Nephron progenitor cell (in vitro differentiated cells): ENCODE data around the gene GREB1.

ENCODE experiments used
- DNase-seq: peaks from one replicate; pipeline ENCODE4 v3.0.0; 2021
- H3K27ac Mint-ChIP-seq: 2 replicates; pipeline ENCODE4 v1.8.0; 2021; ENCODE audit warnings: mild to moderate bottlenecking, moderate library complexity, mixed read lengths
- H3K27me3 Mint-ChIP-seq: 2 replicates; pipeline ENCODE4 v1.8.0; 2021; ENCODE audit warnings: mild to moderate bottlenecking, low read depth, mixed read lengths; ENCODE audit not compliant: poor library complexity
- H3K36me3 Mint-ChIP-seq: 2 replicates; pipeline ENCODE4 v1.8.0; 2021; ENCODE audit warnings: low read depth, mixed read lengths
- H3K4me1 Mint-ChIP-seq: 2 replicates; pipeline ENCODE4 v1.8.0; 2021; ENCODE audit warnings: mixed read lengths
- H3K4me3 Mint-ChIP-seq: 2 replicates; pipeline ENCODE4 v1.8.0; 2021; ENCODE audit warnings: mild to moderate bottlenecking, moderate library complexity, mixed read lengths
- H3K9me3 Mint-ChIP-seq: 2 replicates; pipeline ENCODE4 v1.8.0; 2021; ENCODE audit warnings: mild to moderate bottlenecking, moderate library complexity, mixed read lengths
- TF ChIP-seq, protein P1 (sequence below): fragments of 200-600 bp; sonication (generic); IDR thresholded peaks from 2 replicates; pipeline ENCODE4 v1.5.0; 2021; ENCODE audit warnings: antibody characterized with exemption

The GREB1 gene

GRCh38 chr2:11506611-11506969 lies 27.3 kb upstream of the GREB1 start:
- Mint-ChIP-seq H3K36me3 (peaks cover 44% of the 10 kb centered on the region), H3K4me1 (peaks cover 7% of the 10 kb centered on the region), H3K4me3 (no peak overlapping the region), H3K27me3 (peaks cover 3% of the 10 kb centered on the region), H3K9me3 (peaks cover 20% of the 10 kb centered on the region), H3K27ac (peak overlapping the region; percentile 79)
- DNase-seq, result no peak
- TF ChIP-seq, protein P1, sequence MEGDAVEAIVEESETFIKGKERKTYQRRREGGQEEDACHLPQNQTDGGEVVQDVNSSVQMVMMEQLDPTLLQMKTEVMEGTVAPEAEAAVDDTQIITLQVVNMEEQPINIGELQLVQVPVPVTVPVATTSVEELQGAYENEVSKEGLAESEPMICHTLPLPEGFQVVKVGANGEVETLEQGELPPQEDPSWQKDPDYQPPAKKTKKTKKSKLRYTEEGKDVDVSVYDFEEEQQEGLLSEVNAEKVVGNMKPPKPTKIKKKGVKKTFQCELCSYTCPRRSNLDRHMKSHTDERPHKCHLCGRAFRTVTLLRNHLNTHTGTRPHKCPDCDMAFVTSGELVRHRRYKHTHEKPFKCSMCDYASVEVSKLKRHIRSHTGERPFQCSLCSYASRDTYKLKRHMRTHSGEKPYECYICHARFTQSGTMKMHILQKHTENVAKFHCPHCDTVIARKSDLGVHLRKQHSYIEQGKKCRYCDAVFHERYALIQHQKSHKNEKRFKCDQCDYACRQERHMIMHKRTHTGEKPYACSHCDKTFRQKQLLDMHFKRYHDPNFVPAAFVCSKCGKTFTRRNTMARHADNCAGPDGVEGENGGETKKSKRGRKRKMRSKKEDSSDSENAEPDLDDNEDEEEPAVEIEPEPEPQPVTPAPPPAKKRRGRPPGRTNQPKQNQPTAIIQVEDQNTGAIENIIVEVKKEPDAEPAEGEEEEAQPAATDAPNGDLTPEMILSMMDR, result no peak

GRCh38 chr2:11507517-11507916 lies 26.3 kb upstream of the GREB1 start:
- DNase-seq, result no peak
- Mint-ChIP-seq H3K36me3 (peaks cover 39% of the 10 kb centered on the region), H3K4me3 (no peak overlapping the region), H3K9me3 (peaks cover 19% of the 10 kb centered on the region), H3K4me1 (peaks cover 16% of the 10 kb centered on the region), H3K27ac (no peak overlapping the region), H3K27me3 (peaks cover 3% of the 10 kb centered on the region)
- TF ChIP-seq, protein P1, result no peak

DNA sequence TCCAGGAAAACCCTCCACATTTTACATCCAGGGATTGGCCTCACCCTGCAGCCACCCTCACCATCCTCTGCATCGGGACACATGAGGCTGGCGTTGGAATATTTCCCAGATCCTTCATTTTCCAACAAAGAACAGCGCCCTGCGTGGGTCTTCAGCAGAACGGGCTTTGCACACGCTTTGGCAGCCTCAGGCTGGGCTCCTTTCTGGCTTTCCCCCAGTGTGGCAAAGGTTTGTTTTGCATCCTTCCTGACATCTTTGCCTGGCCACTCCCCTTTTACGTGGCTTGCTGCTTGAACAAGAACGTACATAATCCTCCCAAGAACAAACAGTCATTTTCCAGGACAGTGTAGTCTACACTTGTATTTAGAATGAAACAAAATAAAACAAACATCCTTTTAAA lies 25.6 kb upstream of the GREB1 start:
- DNase-seq, result no peak
- TF ChIP-seq, protein P1, result no peak
- peaks cover 24% of the 10 kb centered on the region for H3K4me1 Mint-ChIP-seq

DNA sequence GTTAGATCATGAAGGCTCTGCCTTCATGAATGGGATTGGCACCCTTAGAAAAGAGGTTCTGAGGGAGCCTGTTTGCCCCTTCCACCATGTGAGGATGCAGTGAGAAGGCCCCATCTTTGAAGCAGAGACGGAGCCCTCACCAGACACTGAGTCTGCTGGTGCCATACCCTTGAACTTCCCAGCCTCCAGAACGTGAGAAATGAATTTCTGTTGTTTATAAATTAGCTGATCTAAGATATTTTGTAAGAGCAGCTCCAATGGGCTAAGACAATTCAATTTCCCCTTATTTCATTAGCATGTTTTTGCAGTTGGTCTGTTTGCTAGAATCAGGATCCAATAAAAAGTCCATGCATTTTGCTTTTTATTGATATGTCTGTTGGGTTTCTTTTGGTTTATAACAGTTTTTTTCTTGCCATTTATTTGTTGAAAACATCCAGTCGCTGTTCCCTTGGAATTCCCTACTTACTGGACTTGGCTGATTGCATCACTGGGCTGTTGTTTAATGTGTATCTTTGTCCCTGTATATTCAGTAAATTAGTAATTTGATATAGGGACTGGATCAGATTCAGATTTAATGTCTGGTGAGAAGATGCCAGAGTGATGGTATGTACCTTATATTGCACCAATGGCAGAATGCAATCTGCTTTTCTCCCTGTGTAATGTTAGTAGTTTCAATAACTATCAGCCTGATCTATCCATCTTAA lies 24.0 kb upstream of the GREB1 start:
- no peak overlapping the region for H3K4me3 Mint-ChIP-seq
- no peak for DNase-seq
- peaks cover 39% of the 10 kb centered on the region for H3K4me1 Mint-ChIP-seq
- no peaks in the 10 kb centered on the region for H3K9me3 Mint-ChIP-seq
- peaks cover 23% of the 10 kb centered on the region for H3K36me3 Mint-ChIP-seq
- no peak overlapping the region for H3K27ac Mint-ChIP-seq
- no peaks in the 10 kb centered on the region for H3K27me3 Mint-ChIP-seq
- TF ChIP-seq, protein P1, result no peak

More for the DNA sequence above, 25.6 kb upstream of the GREB1 start:
- Mint-ChIP-seq H3K4me3 (no peak overlapping the region), H3K27me3 (no peaks in the 10 kb centered on the region), H3K9me3 (peaks cover 11% of the 10 kb centered on the region), H3K27ac (peak overlapping the region; percentile 91), H3K36me3 (peaks cover 31% of the 10 kb centered on the region)

GRCh38 chr2:11512431-11512830 lies 21.4 kb upstream of the GREB1 start:
- Mint-ChIP-seq H3K4me3 (no peak overlapping the region), H3K4me1 (peaks cover 62% of the 10 kb centered on the region), H3K36me3 (peaks cover 31% of the 10 kb centered on the region), H3K9me3 (peaks cover 3% of the 10 kb centered on the region), H3K27ac (peak overlapping the region; percentile 89), H3K27me3 (peaks cover 4% of the 10 kb centered on the region)
- DNase-seq, result no peak
- TF ChIP-seq, protein P1, result no peak

GRCh38 chr2:11513319-11513718 lies 20.5 kb upstream of the GREB1 start:
- Mint-ChIP-seq H3K36me3 (peaks cover 36% of the 10 kb centered on the region), H3K4me1 (peaks cover 62% of the 10 kb centered on the region)
- TF ChIP-seq, protein P1, result no peak

More at GRCh38 chr2:11513319-11513718, 20.5 kb upstream of the GREB1 start:
- Mint-ChIP-seq H3K4me3 (no peak overlapping the region), H3K9me3 (peaks cover 12% of the 10 kb centered on the region), H3K27ac (peak overlapping the region; percentile 89), H3K27me3 (peaks cover 4% of the 10 kb centered on the region)
- DNase-seq, result no peak
